SK-N-SH (cell line): Measurements from ENCODE around the gene LRGUK. TPM values are rescaled to one million over a fixed set of nuclear protein-coding genes. Genes with fewer than 3 reads are reported as not detected.
A peak's percentile ranks its signal among the peaks of the same experiment; 100 is the strongest.

Experiments used
- CTCF ChIA-PET: fragments of 300-600, 350-600 bp; formaldehyde crosslinking; extraction: SDS; loops from one replicate; lab custom pipeline; 2021; lab: Yijun Ruan, JAX
- POLR2A ChIA-PET: fragments of 350-600 bp; sonication (Branson Sonifier 250); formaldehyde crosslinking; extraction: SDS; loops from one replicate; lab custom pipeline; 2020; ENCODE audit warnings: antibody characterized with exemption, inconsistent platforms; lab: Yijun Ruan, JAX
- DNase-seq: peaks from one replicate; pipeline ENCODE4 v3.0.0; 2012
- H2AFZ ChIP-seq: fragments of 200-600 bp; sonication (generic); 2 replicates; pipeline ENCODE4 v1.8.1; 2016; ENCODE audit warnings: antibody characterized with exemption, mild to moderate bottlenecking, low read depth
- H3F3A ChIP-seq: fragments of 200-600 bp; sonication (generic); replicated peaks from 2 replicates; pipeline ENCODE3; 2016; ENCODE audit warnings: antibody characterized with exemption, mild to moderate bottlenecking; ENCODE audit not compliant: insufficient read depth
- H3K27ac ChIP-seq, 2 experiments: fragments of 200-500 bp in 1 of 2; fragments of 200-600 bp in 1 of 2; sonication (Bioruptor generic) in 1 of 2; sonication (generic), shearing (Covaris generic) in 1 of 2; 2 replicates each; pipeline versions ENCODE4 v1.5.1 to v1.6.1; 2014 to 2016; ENCODE audit warnings: low read depth in 2 of 2, inconsistent platforms in 1 of 2, low read length in 1 of 2, mild to moderate bottlenecking in 1 of 2, mixed read lengths in 1 of 2
- H3K27me3 ChIP-seq: fragments of 200-600 bp; sonication (generic), shearing (Covaris generic); 2 replicates; pipeline ENCODE4 v1.6.1; 2016; ENCODE audit warnings: mixed run types; ENCODE audit not compliant: insufficient read depth
- H3K36me3 ChIP-seq, 2 experiments: fragments of 200-500 bp in 1 of 2; fragments of 200-600 bp in 1 of 2; sonication (Bioruptor generic) in 1 of 2; sonication (generic) in 1 of 2; replicated peaks in 1 of 2; 2 replicates each; pipeline versions ENCODE3 to v1.5.1; 2014 to 2016; ENCODE audit warnings: low read length in 1 of 2, mild to moderate bottlenecking in 1 of 2; ENCODE audit not compliant: insufficient read depth in 2 of 2, control insufficient read depth in 1 of 2
- H3K4me1 ChIP-seq, 2 experiments: fragments of 200-500 bp in 1 of 2; fragments of 200-600 bp in 1 of 2; sonication (Bioruptor generic) in 1 of 2; sonication (generic), shearing (Covaris generic) in 1 of 2; 2 replicates each; pipeline versions ENCODE4 v1.5.1 to v1.6.1; 2014 to 2016; ENCODE audit warnings: low read depth in 1 of 2, low read length in 1 of 2, mixed run types in 1 of 2; ENCODE audit not compliant: insufficient read depth in 2 of 2, control insufficient read depth in 1 of 2
- H3K4me2 ChIP-seq: fragments of 200-600 bp; sonication (generic), shearing (Covaris generic); 2 replicates; pipeline ENCODE4 v1.6.1; 2017; ENCODE audit warnings: mixed run types
- H3K4me3 ChIP-seq, 2 experiments: fragments of 200-500 bp in 1 of 2; fragments of 200-600 bp in 1 of 2; sonication (Bioruptor generic) in 1 of 2; sonication (generic), shearing (Covaris generic) in 1 of 2; 2 replicates each; pipeline versions ENCODE4 v1.5.1 to v1.8.1; 2014 to 2016; ENCODE audit warnings: low read depth in 2 of 2, inconsistent platforms in 1 of 2, low read length in 1 of 2, mild to moderate bottlenecking in 1 of 2, mixed read lengths in 1 of 2, moderate library complexity in 1 of 2
- H3K79me2 ChIP-seq: fragments of 200-600 bp; sonication (generic); 2 replicates; pipeline ENCODE4 v1.8.1; 2017; ENCODE audit warnings: mild to moderate bottlenecking; ENCODE audit not compliant: insufficient read depth
- H3K9ac ChIP-seq: fragments of 200-600 bp; sonication (generic); 2 replicates; pipeline ENCODE4 v1.6.1; 2017; ENCODE audit warnings: mixed run types
- H3K9me2 ChIP-seq: fragments of 200-600 bp; sonication (generic); 2 replicates; pipeline ENCODE4 v1.6.1; 2017; ENCODE audit warnings: mixed run types
- H3K9me3 ChIP-seq: fragments of 200-600 bp; sonication (generic); 2 replicates; pipeline ENCODE4 v1.6.1; 2017; ENCODE audit warnings: mixed run types, mild to moderate bottlenecking, moderate library complexity
- H4K20me1 ChIP-seq: fragments of 200-600 bp; sonication (generic); 2 replicates; pipeline ENCODE4 v1.6.1; 2017; ENCODE audit warnings: mild to moderate bottlenecking, mixed run types; ENCODE audit not compliant: insufficient read depth
- CTCF ChIP-seq: fragments of 200-600 bp; sonication (generic); IDR thresholded peaks from 2 replicates; pipeline ENCODE4 v1.6.1; 2017; ENCODE audit warnings: antibody characterized with exemption, mild to moderate bottlenecking, moderate library complexity
- FOSL2 ChIP-seq: IDR thresholded peaks from 2 replicates; pipeline ENCODE4 v1.4.0; 2012; ENCODE audit warnings: low read depth, mild to moderate bottlenecking, moderate library complexity, borderline replicate concordance
- FOXJ3 ChIP-seq: sonication (generic); formaldehyde crosslinking; IDR thresholded peaks from 2 replicates; pipeline ENCODE4 v1.5.1; 2020; ENCODE audit warnings: mild to moderate bottlenecking, missing genetic modification reagents
- NFIC ChIP-seq: IDR thresholded peaks from 2 replicates; pipeline ENCODE4 v1.4.0; 2012; ENCODE audit warnings: borderline replicate concordance
- NRF1 ChIP-seq: IDR thresholded peaks from 2 replicates; pipeline ENCODE4 v1.6.1; 2012; ENCODE audit warnings: low read depth, mild to moderate bottlenecking, low read length
- RAD21 ChIP-seq: IDR thresholded peaks from 2 replicates; pipeline ENCODE4 v1.6.1; 2012; ENCODE audit warnings: mild to moderate bottlenecking, low read length
- RCOR1 ChIP-seq: fragments of 150-350 bp; IDR thresholded peaks from 2 replicates; pipeline ENCODE4 v1.6.1; 2017; ENCODE audit warnings: antibody characterized with exemption, low read length
- RXRA ChIP-seq: IDR thresholded peaks from 2 replicates; pipeline ENCODE4 v1.4.0; 2012; ENCODE audit warnings: low read depth, mild to moderate bottlenecking, borderline replicate concordance
- SIN3A ChIP-seq: IDR thresholded peaks from 2 replicates; pipeline ENCODE4 v1.6.1; 2012; ENCODE audit warnings: low read depth, mild to moderate bottlenecking, low read length, moderate library complexity, borderline replicate concordance
- SMC3 ChIP-seq: IDR thresholded peaks from 2 replicates; pipeline ENCODE4 v1.6.1; 2012; ENCODE audit warnings: low read depth, low read length, improper control_type of control experiment
- TCF12 ChIP-seq: IDR thresholded peaks from 2 replicates; pipeline ENCODE4 v1.4.0; 2012
- USF2 ChIP-seq: fragments of 150-350 bp; IDR thresholded peaks from 2 replicates; pipeline ENCODE4 v1.6.1; 2017; ENCODE audit warnings: antibody characterized with exemption, low read length, low read depth, borderline replicate concordance
- YY1 ChIP-seq: IDR thresholded peaks from 2 replicates; pipeline ENCODE4 v1.4.0; 2012; ENCODE audit warnings: low read depth, mild to moderate bottlenecking
- whole genome bisulfite sequencing: methylation state at CpG from one replicate; pipeline ENCODE4 v1.1.6; 2017; ENCODE audit warnings: low lambda C conversion rate; 5-methylcytosine and 5-hydroxymethylcytosine counted together
- polyA plus RNA-seq, 3 experiments: library from polyadenylated mRNA; depleted of rRNA; stranded (reverse); fragments of >200 nt; gene quantifications; 2 replicates each; pipeline ENCODE4 v1.2.3, GENCODE V29; 2012

LRGUK gene
- polyA plus RNA-seq, 1 of the 3 experiments (the other 2 are of a cell fraction) = 1.5 TPM

- H3K9me2 ChIP-seq = no peaks in the 10 kb centered on the region
- H3K79me2 ChIP-seq = no peaks in the 10 kb centered on the region
- H3K4me2 ChIP-seq = no peak overlapping the region
- H3K9me3 ChIP-seq = no peaks in the 10 kb centered on the region
- no peaks in the 10 kb centered on the region for H3K36me3 ChIP-seq
- POLR2A ChIA-PET = no interaction called here
- CTCF ChIA-PET = interaction anchor here (0.6 kb wide), 1 partner anchor 48 kb away, joined by 3 read pairs; no protein-coding TSS in a partner anchor
- H3K9ac ChIP-seq = no peak overlapping the region
- no peak for DNase-seq
- H3K4me1 ChIP-seq = peaks cover 0 to 5% of the 10 kb centered on the region in 2 experiments; a peak in 2 of 4 replicates
- H2AFZ ChIP-seq = no peak overlapping the region
- TF ChIP-seq TCF12 (no peak), CTCF (no peak)
- TF ChIP-seq, all 33 proteins: peak for 0
- no peak overlapping the region for H3K27ac ChIP-seq
- H3F3A ChIP-seq = no peaks in the 10 kb centered on the region
- 30% methylated on average over 3 of the region's 3 CpGs for WGBS
- no peaks in the 10 kb centered on the region for H4K20me1 ChIP-seq
- no peak overlapping the region for H3K4me3 ChIP-seq
- H3K27me3 ChIP-seq = no peaks in the 10 kb centered on the region
Observed at GRCh38 chr7:134121632-134122139, 5.5 kb upstream of the LRGUK start.

GRCh38 chr7:134122980-134123379 is 4.2 kb upstream of the LRGUK start:
- Histone ChIP-seq H3K4me3 (no peak overlapping the region), H4K20me1 (no peaks in the 10 kb centered on the region), H3K9ac (no peak overlapping the region), H3K79me2 (no peaks in the 10 kb centered on the region), H3K4me2 (no peak overlapping the region), H3F3A (no peaks in the 10 kb centered on the region), H3K9me3 (no peaks in the 10 kb centered on the region), H2AFZ (no peak overlapping the region), H3K4me1 (peaks cover 0 to 14% of the 10 kb centered on the region in 2 experiments; a peak in 2 of 4 replicates), H3K27ac (no peak overlapping the region)
- ChIA-PET POLR2A (no interaction called here), CTCF (interaction anchor here (0.8 kb wide), 1 partner anchor 18 kb away, joined by 3 read pairs; no protein-coding TSS in a partner anchor)
- no peak for DNase-seq
- WGBS = 31% methylated on average over 2 of the region's 2 CpGs
- no peak for TF ChIP-seq YY1
- TF ChIP-seq USF2 = no peak
- no peak for TF ChIP-seq RCOR1
- no peak for TF ChIP-seq RXRA
- TF ChIP-seq FOSL2 = no peak
- TF ChIP-seq, all 33 proteins: peak for 0
- Histone ChIP-seq H3K36me3 (no peaks in the 10 kb centered on the region), H3K27me3 (no peaks in the 10 kb centered on the region), H3K9me2 (no peaks in the 10 kb centered on the region)

GRCh38 chr7:134126146-134126545 is 994 bp upstream of the LRGUK start:
- no peak overlapping the region for H3K9ac ChIP-seq
- H3K4me3 ChIP-seq = no peak overlapping the region
- H3K4me1 ChIP-seq = peaks cover 0 to 14% of the 10 kb centered on the region in 2 experiments; a peak in 2 of 4 replicates
- no peaks in the 10 kb centered on the region for H3K36me3 ChIP-seq
- TF ChIP-seq RXRA (no peak), NFIC (no peak), RAD21 (no peak), NRF1 (no peak), SIN3A (no peak), SMC3 (no peak), FOXJ3 (CRISPR knock-in tag) (no peak)
- TF ChIP-seq, all 33 proteins: peak for 0
- H3K9me2 ChIP-seq = no peaks in the 10 kb centered on the region
- H3K27ac ChIP-seq = peak overlapping the region in 1 of 2 experiments; percentile 45; a peak in 2 of 4 replicates
- ChIA-PET POLR2A (no interaction called here), CTCF (interaction anchor here (1.1 to 2.4 kb wide), 2 partner anchors 11 to 15 kb away, joined by 5 to 25 read pairs; no protein-coding TSS in a partner anchor)
- WGBS = 77% methylated on average over 5 of the region's 5 CpGs
- H4K20me1 ChIP-seq = no peaks in the 10 kb centered on the region
- no peak overlapping the region for H2AFZ ChIP-seq
- no peaks in the 10 kb centered on the region for H3K9me3 ChIP-seq
- H3F3A ChIP-seq = no peaks in the 10 kb centered on the region
- H3K79me2 ChIP-seq = no peaks in the 10 kb centered on the region
- H3K27me3 ChIP-seq = no peaks in the 10 kb centered on the region
- no peak overlapping the region for H3K4me2 ChIP-seq
- DNase-seq = no peak
